ENCODE measurements around the gene TMEM31.
"Not testable (repeated sequence)": the region's sequence is repeated elsewhere in the genome, so short reads cannot be mapped to it uniquely, and the experiment has no call there.

Gene TMEM31

DNA sequence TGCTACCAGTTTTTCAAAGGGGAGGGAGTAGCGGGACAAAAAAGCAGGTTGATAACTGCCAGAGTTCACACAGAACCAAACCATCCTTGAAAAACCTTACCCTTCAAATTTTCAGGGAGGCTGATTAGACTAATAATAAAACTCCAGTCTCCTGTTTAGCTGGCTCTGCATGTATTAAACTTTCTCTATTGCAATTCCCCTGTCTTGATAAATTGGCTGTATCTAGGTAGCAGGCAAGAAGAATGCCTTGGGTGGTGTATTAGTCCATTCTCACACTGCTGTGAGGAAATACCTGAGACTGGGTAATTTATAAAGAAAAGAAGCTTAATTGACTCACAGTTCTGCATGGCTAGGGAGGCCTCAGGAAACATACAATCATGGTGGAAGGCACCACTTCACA is 47.8 kb downstream of the TMEM31 start:
- Histone ChIP-seq H3K27ac (no peak overlapping the region), H3K9me3 (ENCODE audit: severe bottlenecking) (no peaks in the 10 kb centered on the region), H3K27me3 (ENCODE audit: insufficient read depth, low read depth, severe bottlenecking) (peaks cover 16% of the 10 kb centered on the region), H3K4me3 (ENCODE audit: low read depth, low read length) (no peak overlapping the region), H3K36me3 (no peaks in the 10 kb centered on the region)
- no peak for DNase-seq
- TF ChIP-seq, protein P1, sequence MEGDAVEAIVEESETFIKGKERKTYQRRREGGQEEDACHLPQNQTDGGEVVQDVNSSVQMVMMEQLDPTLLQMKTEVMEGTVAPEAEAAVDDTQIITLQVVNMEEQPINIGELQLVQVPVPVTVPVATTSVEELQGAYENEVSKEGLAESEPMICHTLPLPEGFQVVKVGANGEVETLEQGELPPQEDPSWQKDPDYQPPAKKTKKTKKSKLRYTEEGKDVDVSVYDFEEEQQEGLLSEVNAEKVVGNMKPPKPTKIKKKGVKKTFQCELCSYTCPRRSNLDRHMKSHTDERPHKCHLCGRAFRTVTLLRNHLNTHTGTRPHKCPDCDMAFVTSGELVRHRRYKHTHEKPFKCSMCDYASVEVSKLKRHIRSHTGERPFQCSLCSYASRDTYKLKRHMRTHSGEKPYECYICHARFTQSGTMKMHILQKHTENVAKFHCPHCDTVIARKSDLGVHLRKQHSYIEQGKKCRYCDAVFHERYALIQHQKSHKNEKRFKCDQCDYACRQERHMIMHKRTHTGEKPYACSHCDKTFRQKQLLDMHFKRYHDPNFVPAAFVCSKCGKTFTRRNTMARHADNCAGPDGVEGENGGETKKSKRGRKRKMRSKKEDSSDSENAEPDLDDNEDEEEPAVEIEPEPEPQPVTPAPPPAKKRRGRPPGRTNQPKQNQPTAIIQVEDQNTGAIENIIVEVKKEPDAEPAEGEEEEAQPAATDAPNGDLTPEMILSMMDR (IDR thresholded peaks at IDR 0.05; ENCODE audit: low read depth, low read length), result no peak

DNA sequence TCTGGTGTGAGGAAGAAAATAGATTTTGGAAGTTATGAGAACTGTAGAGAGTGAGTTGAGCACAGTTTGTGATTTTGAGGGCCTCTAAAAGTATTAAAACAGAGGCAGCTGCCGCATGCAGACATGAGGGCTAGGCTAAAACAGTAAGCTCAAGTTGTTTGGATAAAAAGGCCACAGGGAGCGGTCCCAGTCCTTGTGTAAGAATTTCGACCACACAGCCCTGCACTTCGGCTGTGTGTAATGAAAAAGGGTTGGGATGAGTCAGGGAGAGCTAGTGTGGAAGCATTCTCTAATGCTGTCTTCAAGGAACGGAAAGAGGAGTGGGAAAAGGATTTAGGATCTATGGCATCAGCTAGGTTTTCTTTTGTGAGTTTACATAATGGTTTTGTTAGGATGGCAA is 52.8 kb downstream of the TMEM31 start:
- not testable (repeated sequence) for DNase-seq; H3K36me3 ChIP-seq; H3K4me3 ChIP-seq (ENCODE audit: low read depth, low read length); H3K27ac ChIP-seq; H3K9me3 ChIP-seq (ENCODE audit: severe bottlenecking)
- H3K27me3 ChIP-seq (ENCODE audit: insufficient read depth, low read depth, severe bottlenecking), result peaks cover 13% of the 10 kb centered on the region

All from WERI-Rb-1 (cell line).